Measurements from ENCODE around the gene FSD1. TPM values are rescaled to one million over a fixed set of nuclear protein-coding genes. Genes with fewer than 3 reads are reported as not detected.

The FSD1 gene
- polyA plus RNA-seq, 4 donors = 1.3 to 3.2 (median 2.0) TPM

Other genes starting within 250 kb of the FSD1 start
- gene ZBTB7A, start 237.7 kb upstream of the FSD1 start, polyA plus RNA-seq = 10 to 100 TPM; 14.3 to 35.6 (median 21.9) TPM
- 100 to 1,000 TPM; 157 to 522 (median 388) TPM for gene MAP2K2, start 180.5 kb upstream of the FSD1 start, polyA plus RNA-seq
- gene CREB3L3, start 151.0 kb upstream of the FSD1 start, polyA plus RNA-seq = 100 to 1,000 TPM in 3 of 4 donors, 10 to 100 TPM in 1; 77.2 to 658 (median 308) TPM
- gene SIRT6, start 122.0 kb upstream of the FSD1 start, polyA plus RNA-seq = 10 to 100 TPM; 24.1 to 48.1 (median 42.9) TPM
- gene ANKRD24, start 121.9 kb upstream of the FSD1 start, polyA plus RNA-seq = 1 to 10 TPM; 1.6 to 3.1 (median 2.3) TPM
- gene EBI3, start 75.1 kb upstream of the FSD1 start, polyA plus RNA-seq = 1 to 10 TPM in 3 of 4 donors, under 1 TPM in 1; 0.89 to 6.2 (median 4.9) TPM
- 10 to 100 TPM; 22.8 to 31.0 (median 29.0) TPM for gene YJU2, start 57.5 kb upstream of the FSD1 start, polyA plus RNA-seq
- 10 to 100 TPM in 2 of 4 donors, 1 to 10 TPM in 2; 4.7 to 25.7 (median 10.6) TPM for gene SHD, start 25.3 kb upstream of the FSD1 start, polyA plus RNA-seq
- gene TMIGD2, start 2.2 kb upstream of the FSD1 start, polyA plus RNA-seq = 1 to 10 TPM; 1.2 to 6.2 (median 3.2) TPM
- 100 to 1,000 TPM in 2 of 4 donors, 10 to 100 TPM in 2; 75.5 to 261 (median 140) TPM for gene STAP2, start 34.2 kb downstream of the FSD1 start, polyA plus RNA-seq
- 10 to 100 TPM; 20.9 to 45.1 (median 35.4) TPM for gene MPND, start 39.0 kb downstream of the FSD1 start, polyA plus RNA-seq
- gene SH3GL1, start 95.9 kb downstream of the FSD1 start, polyA plus RNA-seq = 100 to 1,000 TPM in 3 of 4 donors, 10 to 100 TPM in 1; 64.9 to 132 (median 104) TPM
- 10 to 100 TPM in 2 of 4 donors, 1 to 10 TPM in 2; 4.0 to 13.5 (median 9.4) TPM for gene CHAF1A, start 98.0 kb downstream of the FSD1 start, polyA plus RNA-seq
- 100 to 1,000 TPM in 3 of 4 donors, 10 to 100 TPM in 1; 82.7 to 194 (median 133) TPM for gene UBXN6, start 153.2 kb downstream of the FSD1 start, polyA plus RNA-seq
- gene HDGFL2, start 167.7 kb downstream of the FSD1 start, polyA plus RNA-seq = 10 to 100 TPM; 18.4 to 40.2 (median 28.5) TPM
- gene PLIN4, start 213.9 kb downstream of the FSD1 start, polyA plus RNA-seq = 10 to 100 TPM in 1 of 4 donors, 1 to 10 TPM in 1, under 1 TPM in 2; 0.50 to 16.9 (median 1.1) TPM
- gene PLIN5, start 230.6 kb downstream of the FSD1 start, polyA plus RNA-seq = 1 to 10 TPM in 3 of 4 donors, under 1 TPM in 1; 0.27 to 4.5 (median 1.9) TPM
- gene LRG1, start 235.4 kb downstream of the FSD1 start, polyA plus RNA-seq = 1 to 10 TPM in 2 of 4 donors, under 1 TPM in 2; 0.67 to 9.8 (median 2.6) TPM